GM19395 (cell line): ENCODE results near the gene ASCL2.

Experiments used
- ATAC-seq: cut with Tn5 transposase; IDR thresholded peaks from one replicate; pipeline ENCODE4 v1.9.1; 2021; ENCODE audit warnings: mild to moderate bottlenecking, moderate library complexity; ENCODE audit not compliant: unreplicated experiment

Gene ASCL2

DNA sequence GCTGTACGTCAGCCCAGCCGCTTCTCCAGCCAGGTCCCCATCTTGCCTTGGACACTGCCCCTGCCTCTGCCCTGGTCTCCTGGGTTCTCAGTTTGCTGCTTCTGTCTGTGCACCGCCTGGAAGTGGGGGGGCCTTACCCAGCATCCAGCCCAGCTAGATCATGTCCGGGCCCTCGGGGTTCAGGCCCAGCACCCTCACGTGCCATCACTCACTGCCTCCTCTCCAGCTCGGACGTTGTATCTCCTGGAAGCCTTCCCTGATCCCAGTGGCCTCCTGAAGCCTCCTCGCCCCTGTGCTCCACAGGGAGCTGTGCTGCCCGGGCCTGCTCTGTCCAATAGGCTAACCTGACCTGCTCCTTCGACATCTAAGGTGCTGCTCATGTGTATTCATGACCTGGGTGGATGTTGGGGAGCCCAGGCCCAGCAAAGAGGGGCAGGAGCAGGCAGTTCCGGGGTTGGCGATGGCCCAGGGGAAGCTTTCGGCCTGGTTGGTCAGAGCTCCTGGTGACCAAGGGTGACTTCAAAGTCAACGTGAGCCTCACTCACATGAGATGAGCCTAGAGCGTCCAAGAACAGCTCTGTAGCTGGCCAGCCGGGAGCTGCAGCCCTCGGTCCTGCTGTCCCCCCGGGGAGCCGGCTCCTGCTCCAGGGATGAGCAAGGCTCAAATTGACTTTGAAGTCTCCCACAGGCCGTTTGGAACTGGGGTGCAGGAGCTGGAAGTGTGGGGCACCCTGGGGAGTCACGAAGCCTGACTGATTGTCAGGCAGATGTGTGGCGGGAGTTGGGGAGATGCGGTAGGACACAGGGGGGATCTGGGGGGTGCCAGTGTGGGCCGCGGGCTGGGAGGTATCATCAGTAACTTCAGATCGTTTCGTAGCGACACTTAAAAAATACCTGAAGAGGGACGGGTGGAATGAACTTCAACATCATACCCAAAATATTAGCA lies 5.2 kb upstream of the ASCL2 start:
- ATAC-seq: no peak

DNA sequence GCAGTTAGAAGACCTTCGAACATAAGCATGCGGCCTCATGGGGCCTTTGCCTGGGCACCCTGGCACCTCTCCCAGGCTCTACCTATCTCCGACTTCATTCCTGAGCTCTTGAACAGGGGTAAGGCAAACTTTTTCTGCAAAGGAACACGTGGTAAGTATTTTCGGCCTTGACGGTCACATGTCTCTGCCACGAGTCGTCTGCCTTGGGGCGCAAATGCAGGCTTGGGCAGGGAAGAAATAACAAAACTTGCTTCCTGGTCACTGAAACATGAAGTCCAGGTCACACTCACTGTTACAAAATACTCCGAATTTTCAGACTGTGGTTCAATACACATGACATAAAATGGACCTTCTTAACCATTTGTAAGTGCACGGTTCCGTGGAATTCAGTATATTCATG lies 3.4 kb upstream of the ASCL2 start:
- no peak for ATAC-seq

DNA sequence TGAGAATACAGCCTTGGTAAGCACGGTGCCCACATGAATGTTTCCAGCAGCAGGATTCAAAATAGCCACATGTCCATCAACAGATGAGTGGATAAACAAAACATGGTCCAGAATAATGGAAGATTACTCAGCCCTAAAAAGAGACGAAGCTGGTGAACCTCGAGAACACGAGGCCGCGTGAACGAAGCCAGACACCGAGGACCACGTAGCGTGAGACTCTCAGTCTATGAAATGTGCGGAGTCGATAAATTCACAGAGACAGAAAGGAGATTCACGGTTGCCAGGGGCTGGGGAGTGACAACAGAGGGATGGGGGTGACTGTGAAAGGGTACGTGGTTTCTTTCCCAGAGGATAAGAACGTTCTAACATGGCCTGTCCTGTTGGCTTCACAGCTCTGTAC lies 2.9 kb upstream of the ASCL2 start:
- no peak for ATAC-seq

DNA sequence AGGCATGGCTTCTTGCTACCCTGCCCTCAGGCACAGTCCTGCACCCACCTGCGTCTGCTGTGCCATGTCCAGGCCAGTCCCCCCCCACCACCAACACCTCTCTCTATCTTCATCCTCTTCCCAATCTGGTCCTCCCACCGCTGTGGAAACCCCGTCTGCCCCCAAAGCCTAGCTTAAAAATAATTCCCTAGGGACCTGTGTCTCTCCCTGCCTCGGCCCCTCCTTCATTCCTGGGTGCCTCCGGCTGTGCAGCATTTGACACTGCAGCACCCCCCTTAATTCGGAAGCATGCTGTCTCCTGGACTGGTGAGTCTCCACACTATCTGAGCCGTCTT lies 2.5 kb upstream of the ASCL2 start:
- no peak for ATAC-seq

DNA sequence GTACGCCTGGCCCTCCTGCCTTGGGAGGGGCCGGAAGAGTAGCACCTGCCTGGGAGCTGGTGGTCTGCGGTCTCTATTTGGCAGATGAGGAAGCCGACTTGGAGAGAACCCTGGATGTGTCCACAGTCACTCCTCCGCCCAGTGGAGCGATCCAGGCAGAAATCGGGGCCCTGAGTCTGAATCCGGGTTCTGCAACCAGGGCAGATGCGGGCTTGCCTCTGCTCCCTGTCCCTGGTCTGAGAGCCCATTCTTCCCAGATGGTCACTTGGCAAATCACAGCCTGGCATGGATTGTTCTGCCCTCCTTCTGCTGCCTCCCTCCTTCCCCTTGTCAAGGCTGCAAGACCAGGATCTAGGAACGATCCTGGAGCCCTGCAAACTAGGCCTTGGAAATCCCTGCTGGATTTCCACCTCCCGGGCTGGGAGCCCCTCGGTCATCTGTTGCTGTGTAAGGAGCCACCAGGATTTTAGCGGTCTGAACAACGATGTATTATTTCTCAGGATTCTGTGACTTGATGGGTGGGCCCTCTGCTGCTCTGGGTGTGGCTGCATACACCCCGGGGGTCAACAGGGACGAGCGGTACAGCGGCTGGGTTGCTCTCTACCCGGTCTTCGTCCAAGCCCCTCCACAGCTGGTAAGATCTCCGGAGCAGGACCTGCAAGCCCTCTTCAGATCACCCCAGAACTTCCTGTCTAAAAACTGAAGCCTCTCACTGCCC lies 2.0 kb upstream of the ASCL2 start:
- ATAC-seq: no peak

DNA sequence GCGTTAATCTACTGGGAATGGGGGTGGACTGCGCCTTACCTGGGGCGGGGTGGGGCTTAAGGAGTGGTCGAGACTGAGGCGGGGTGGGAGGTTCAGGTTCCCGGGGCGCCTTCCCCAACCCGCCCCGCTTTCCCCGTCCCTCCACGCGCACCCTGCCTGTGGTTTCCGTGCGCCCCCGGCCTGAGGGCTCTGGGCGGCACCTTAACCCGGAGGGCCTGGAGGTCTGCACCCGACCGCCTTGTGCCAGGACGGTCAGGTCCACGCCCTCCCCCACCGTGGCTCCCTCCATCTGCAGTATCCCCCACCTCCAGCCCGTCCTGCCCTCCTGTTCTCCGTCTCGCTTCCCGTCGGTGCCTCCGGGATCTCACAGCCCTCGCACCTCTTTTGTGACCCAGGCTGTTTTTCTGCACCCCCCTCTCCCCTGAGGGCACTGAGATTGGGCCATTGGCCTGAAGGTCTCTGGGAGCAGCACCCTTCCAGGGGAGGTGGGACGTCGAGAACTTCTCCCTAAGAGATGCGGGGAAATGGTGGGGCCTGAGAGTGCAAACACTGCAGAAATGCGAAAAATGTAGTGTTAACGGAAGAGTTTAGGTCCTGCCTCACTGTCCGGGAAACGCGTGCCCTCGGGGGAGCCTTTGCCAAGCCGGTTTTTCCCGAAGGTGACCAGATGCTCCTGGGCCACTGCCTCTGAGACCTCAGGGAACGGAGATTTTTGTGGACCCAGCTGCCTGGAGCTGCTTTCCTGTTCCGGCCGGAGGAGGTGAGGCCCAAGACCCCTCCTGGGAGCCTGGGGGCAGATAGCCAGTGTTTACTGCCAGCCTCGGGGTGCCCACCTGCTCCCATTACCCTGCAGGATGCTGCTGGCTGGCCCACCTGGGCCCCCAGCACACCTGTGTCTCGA lies 1.2 kb upstream of the ASCL2 start:
- ATAC-seq: no peak

DNA sequence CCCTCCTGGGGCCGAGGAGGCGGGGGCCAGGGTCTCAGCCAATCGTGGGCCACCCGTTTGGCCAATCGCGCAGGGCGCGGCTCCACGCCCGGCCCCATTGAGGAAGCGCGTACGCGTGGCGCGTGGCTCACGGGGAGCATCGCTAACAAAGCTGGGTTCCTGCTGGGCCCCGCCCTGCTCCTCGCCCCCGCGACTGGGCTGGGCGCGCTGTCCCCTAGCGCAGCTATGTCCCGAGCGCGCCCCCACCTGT lies 614 bp upstream of the ASCL2 start:
- no peak for ATAC-seq

DNA sequence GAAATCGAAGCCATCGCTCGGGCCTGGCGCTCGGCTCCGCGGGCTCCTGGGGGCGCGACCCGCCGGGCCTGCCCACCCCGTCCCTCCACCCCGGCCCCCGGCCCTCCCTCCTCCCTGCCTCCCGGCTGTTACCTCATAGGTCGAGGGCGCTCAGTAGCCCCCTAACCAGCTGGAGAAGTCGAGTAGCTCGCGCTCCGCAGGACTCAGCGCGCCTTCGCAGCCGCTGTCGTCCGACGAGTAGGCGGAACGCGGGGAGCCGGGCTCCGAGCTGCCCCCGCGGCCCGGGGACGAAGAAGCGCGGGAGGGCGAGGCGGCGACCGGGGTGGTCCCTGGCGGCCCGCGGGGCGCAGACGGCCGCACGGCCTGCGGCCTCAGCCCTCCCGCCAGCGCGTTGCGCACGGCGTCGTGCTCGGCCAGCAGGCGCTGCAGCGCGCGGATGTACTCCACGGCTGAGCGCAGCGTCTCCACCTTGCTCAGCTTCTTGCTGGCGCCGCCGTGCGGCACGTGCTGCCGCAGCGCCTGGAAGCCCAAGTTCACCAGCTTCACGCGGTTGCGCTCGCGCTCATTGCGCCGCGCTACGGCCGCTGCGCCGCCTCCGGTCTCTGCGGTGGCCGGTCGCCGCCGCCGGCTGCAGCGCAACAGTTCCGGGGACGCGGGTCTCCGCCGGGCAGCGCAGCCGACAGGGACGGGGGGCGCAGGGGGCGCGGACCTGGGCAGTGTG lies 627 bp downstream of the ASCL2 start:
- no peak for ATAC-seq

DNA sequence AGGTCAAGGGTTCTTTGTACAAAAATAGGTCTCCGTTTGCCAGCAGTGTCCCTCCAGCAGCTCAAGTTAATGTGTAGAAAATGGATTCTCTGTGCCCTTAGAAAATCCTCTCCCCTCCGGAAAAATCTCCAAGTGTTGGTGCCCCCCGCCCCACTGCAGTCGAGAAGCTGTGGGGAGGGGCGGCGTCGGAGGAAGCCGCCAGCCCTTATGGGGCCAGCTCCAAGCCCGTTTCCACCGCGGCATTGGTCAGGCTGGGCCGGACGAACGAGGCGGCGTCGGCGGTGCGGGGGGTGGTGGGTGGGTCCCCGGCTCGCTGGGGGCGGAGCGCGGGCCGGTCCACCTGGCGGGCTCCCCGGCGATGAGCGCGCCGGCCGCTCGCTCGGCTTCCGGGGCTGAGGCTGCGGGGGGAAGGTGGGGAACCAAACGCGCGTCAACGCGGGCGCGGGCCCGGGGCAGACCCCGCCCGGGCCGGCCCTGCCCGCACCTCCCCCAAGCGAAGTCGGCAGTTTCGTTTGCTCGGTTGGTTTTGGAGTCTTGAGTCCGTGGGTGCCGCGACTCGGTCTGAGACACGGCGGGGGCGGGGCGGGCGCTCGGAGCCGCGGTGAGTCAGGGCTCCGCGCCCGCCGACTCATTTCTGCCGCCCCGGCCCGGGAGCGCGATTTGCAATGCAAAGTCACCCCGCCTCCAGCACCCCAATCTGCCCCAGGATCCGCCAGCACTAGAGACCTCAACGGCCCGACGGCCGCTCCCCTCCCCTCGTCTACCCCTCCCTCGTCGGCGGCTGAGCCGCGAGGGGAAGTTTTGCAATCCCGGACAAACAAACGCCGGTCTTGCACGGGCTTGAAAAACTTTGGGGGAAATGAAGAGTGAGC lies 1.4 kb downstream of the ASCL2 start:
- ATAC-seq: no peak

DNA sequence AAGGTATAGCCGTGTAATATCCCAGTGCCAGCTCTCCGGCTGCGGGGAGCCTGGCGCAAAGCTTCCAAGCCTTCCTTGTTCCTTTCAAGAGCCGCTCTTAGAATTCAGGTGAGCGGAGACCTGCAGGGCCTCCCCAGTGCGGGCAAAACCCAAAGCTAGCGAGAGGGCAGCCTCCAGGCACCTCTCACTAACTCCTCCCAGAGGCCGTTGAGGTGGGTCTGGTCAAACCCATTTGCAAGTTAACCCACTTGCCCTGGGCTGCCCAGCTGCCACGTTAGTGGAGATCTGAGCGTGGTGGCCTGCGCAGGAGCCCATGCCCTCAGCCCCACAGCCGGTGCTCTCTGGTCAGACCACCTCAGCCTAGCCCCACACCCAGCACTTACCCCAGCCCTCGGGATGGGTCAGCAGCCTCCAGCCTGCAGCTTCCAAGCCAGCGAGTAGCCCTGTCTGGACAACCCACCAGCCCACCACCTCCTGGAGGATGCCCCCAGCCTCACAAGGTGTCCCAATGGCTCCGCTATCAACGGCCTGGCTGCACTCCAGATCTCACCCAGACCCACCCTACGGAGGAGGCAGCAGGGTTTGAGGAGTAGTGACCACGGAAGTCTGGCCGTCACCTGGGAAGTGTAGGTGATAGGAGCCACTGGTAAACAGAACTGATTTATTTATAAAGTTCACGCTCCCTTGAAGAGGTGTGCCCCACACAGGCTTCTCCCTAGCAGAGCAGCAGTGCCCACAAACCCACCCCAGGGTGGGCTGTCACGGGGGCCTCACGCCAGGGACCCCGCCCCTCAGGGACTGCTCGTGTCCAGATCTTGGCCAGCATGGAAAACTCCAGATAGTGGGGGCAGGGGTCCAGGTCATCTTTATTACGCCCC lies 2.3 kb downstream of the ASCL2 start:
- ATAC-seq: no peak

DNA sequence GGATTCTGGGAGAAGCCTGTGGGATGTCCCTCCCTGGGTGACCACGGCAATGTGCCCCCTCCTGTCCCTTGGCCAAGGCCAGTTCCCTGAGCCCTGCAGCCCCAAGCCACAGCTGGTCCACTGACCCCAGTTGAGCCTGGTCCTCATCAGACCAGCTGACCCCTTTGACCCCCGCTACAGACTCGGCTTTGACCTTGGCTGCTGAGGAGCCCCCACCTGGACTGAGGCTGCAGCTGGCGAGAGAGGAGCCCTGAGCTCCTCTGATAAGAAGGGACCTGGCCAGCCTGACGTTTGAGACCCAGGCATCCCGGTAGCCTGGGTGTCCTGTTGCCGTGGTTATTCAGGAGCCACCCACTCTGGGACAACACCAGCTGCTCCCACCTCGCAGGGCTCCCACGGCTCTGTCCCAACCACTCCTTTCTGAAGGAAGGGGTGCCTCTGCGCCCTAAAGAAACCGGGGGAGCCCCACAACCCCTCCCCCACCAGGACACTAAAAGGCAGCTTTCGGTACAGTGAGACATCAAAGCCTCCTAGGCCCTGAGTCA lies 3.0 kb downstream of the ASCL2 start:
- no peak for ATAC-seq

DNA sequence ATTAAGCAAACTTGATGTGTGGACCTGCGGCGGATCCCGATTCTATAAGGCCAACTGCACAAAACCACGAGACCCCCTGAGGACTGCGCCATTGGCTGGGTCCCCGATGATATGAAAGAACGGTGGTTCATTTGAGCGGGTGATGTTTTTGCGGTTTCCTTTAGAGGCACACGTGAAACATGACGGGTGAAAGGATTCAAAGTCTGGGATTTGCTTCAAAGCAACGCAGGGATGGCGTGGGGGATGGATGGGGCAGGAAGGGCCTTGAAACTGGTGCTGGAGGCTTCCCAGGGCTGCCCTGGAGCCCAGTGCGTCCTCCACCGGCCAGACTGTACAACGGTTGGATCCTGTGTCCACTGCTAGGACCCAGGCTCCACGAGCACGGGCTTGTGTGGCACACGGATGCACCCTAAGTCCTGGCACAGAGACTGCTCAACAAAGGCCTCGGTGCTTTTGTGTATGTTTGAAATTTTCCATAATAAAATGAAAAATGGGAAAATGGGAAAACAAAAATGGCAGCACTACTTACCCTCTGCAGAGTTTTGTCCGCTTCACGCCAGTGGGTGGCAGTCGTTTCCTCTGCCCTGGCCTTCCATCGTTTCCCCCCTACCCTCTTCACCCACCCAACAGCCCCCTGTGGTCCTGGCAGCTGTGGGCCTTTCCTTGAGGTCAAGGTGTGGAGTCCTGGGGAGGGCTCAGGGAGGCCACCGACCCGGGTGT lies 3.6 kb downstream of the ASCL2 start:
- no peak for ATAC-seq

DNA sequence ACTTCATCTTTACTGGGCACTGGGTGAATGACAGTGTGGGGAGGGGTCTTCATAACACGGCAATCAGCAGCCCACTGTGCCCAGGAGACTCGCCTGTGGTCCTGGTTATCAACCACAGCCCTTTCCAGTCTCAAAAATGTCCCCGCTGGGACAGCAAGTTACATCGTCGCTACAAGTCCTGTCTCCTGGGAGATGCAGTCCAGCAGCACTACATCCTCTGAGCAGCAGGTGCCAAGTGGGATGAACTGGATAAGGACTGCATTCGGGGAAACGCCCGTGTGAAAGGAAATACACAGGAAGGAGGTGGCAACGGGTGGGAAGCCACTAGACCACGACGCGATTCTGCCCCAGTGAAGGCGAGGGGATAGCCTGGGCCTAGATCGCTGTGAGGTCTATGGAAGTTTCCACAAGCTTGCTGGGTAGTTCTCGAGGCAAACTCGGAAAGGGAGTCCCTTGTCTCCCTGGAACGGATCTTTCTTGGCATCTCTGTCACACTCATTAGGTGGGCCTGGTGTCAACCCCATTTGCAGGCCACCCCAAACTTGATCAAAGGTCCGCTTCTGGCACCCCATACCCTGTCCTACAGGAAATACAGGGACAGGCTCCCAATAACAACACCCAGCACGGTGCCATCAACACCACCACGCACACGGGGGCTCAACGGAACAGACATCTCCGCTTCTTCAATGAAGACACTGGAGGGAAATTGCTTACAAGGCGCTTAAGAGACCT lies 4.4 kb downstream of the ASCL2 start:
- no peak for ATAC-seq

DNA sequence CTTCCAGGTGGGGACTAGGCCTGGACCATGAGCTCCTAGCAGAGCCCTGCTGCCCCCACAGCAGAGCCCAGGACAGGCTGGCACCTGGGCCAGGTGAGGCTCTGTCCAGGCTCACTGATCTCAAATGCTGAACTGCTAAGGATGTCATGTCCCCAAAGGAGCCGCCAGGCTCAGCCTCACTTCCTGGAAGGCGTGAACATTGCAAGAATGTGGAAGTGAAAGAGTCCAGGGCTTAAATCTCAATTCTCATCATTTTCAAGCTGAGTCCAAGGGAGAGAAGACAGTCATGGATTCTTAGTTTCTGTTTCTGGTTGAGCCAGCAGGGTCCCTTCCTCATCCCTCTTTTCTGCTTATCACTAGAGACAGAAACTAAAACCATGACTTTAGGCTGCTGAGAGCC lies 5.0 kb downstream of the ASCL2 start:
- peak; percentile 67 for ATAC-seq

DNA sequence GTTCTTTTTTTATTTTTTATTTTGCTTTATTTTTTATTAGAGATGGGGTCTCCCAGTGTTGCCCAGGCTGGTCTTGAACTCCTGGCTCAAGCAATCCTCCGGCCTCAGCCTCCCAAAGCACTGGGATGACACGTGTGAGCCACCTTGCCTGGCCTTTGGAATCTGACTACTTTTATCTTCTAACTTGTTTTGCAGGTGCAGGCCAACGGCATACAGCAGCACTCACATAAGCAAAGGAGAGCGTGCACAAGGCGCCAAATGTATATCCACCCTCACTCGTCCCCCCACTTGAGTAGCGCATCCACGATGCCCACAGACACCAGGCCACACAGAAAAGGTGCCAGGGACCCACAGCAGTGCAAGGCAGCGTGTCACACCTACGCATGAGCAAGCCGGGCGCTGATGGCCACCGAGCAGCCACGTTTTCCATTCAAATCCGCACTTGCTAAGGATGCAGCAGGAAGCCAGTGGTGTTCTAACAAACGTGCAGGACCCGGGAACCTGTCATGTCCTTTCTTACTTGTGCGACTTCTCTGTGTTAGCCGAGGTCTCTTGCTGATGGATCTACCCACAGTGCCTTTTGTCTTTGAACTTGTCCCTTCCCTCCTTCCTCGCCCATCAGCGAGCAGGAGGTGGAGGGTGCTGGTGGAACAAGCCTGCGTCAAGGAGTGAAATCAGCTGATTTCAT lies 5.9 kb downstream of the ASCL2 start:
- no peak for ATAC-seq

DNA sequence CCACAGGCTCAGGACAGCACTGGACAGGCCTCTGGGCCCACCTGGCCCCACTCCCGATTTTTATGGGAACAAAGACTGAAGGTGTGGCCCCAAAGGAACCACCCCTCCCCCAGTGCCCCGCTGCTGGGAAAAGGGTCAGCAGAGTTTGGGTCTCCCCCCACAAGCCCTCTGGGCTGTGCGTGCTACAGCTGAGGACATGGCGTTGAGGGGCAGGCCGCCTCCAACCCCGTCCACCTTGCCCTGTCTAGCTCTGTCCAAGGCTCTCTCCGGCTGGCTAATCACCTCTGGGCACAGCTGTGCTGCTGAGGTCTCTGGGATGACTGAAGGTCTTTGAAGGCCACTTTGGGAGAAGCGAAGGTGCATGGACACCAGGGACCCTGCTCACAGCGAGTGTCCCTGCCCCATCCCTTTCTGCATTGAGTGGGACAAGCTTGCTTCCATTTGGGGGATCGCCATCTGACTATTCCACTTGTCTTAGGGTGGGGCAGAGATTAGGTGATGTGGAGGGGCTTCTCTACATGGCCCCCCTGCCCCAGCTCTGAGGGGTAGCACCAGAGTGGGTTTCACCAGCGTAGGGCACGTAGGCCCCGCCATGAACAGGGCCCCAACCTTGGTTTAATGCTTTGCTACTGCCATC lies 6.5 kb downstream of the ASCL2 start:
- no peak for ATAC-seq
